HG02642 (cell line): ENCODE results near the gene TMEM150C.

Experiments used
- ATAC-seq: cut with Tn5 transposase; IDR thresholded peaks from one replicate; pipeline ENCODE4 v1.9.1; 2021; ENCODE audit warnings: mild to moderate bottlenecking; ENCODE audit not compliant: unreplicated experiment, poor library complexity

The TMEM150C gene

DNA sequence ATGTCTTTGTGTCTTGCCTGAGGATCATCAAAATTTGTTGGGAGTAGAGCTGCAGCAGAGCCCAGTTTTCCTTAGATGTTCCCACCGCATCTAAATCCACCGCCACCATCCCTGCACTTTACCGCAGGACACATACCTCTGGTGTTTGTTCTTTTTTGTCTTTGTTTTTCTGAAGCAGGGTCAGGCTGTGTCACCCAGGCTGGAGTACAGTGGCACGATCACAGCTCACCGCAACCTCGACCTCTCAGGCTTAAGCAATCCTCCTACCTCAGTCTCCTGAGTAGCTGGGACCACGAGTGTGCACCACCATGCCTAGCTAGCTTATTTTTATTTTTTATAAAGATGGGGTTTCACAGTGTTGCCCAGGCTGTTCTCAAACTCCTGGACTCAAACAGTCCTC lies 126.8 kb downstream of the TMEM150C start:
- ATAC-seq = no peak

DNA sequence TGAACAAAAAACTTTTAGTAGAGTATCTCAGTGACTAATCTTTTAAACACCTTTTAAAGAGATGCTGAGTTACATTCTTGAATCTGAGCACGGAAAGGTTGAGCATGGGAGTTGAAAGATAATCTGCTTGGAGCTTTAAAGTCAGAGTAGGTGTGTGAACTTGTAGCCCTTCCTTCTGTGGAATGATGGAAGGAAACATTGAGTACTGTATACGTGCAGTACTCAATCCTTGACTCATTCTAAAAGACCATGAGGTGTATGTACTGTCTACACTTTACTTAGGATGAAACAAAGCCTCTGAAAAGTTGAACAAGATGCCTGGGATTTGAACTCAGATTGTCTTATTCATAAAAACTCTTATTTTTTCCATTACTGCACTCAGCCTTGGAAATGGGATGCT lies 128.0 kb downstream of the TMEM150C start:
- no peak for ATAC-seq
